Gastroesophageal sphincter (tissue), 3 donors: Measurements from ENCODE around the gene SAT2.

ENCODE experiments used
- EP300 ChIP-seq: sonication (generic); formaldehyde crosslinking; IDR thresholded peaks from one replicate; pipeline ENCODE4 v1.6.1; 2017; ENCODE audit warnings: antibody characterized with exemption, mild to moderate bottlenecking
- POLR2A ChIP-seq, 2 donors: fragments of 450-650 bp; IDR thresholded peaks; one replicate each; pipeline ENCODE4 v1.6.1; 2017; ENCODE audit warnings: antibody characterized with exemption in 2 of 2, mild to moderate bottlenecking in 2 of 2, moderate library complexity in 1 of 2
- TF ChIP-seq, protein P1 (sequence below), 4 experiments: fragments of 200-600 bp in 2 of 4; fragments of 450-650 bp in 2 of 4; sonication (generic) in 1 of 4; IDR thresholded peaks; one replicate each; pipeline ENCODE4 v1.5.1; 2017 to 2019; ENCODE audit warnings: antibody characterized with exemption in 4 of 4, mild to moderate bottlenecking in 2 of 4, moderate library complexity in 2 of 4

DNA sequence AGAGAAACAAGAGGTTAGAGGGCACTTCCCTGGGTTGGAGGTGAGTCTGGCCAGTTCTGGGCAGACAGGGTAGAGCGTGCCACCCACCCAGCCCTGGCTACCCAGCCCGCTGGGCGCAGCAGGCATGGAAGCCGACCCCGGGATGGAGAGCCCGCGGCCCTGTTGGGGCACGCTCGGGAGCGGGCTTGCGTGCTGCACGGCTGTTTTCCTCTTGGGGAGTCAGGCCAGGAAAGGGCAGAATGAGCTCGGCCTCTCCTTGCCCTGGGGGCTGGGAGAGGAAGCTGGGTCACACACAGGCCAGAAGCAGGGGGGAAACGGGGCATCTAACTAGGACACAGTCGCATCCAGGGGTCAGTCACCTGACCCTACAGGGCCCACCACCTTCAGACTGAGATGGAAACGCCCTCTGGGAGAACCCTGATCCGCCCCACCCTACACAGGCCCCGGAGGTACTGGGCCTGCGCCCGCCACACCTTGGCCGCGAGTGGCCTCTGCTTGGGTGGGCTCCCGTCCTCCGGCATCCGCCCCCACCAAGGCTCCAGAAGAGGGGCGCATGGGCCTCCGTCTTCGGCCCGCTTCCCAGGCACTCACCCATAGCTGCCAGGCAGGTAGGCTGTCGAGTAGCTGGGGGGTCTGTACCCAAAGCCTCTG is 38.9 kb downstream of the SAT2 start:
- TF ChIP-seq POLR2A (IDR thresholded peaks at IDR 0.05) (no peak), EP300 (no peak)
- TF ChIP-seq, protein P1, sequence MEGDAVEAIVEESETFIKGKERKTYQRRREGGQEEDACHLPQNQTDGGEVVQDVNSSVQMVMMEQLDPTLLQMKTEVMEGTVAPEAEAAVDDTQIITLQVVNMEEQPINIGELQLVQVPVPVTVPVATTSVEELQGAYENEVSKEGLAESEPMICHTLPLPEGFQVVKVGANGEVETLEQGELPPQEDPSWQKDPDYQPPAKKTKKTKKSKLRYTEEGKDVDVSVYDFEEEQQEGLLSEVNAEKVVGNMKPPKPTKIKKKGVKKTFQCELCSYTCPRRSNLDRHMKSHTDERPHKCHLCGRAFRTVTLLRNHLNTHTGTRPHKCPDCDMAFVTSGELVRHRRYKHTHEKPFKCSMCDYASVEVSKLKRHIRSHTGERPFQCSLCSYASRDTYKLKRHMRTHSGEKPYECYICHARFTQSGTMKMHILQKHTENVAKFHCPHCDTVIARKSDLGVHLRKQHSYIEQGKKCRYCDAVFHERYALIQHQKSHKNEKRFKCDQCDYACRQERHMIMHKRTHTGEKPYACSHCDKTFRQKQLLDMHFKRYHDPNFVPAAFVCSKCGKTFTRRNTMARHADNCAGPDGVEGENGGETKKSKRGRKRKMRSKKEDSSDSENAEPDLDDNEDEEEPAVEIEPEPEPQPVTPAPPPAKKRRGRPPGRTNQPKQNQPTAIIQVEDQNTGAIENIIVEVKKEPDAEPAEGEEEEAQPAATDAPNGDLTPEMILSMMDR (IDR thresholded peaks at IDR 0.05) = no peak
